ENCODE results near the gene DPM3. TPM values are rescaled to one million over a fixed set of nuclear protein-coding genes. Genes with fewer than 3 reads are reported as not detected.
A peak's percentile ranks its signal among the peaks of the same experiment; 100 is the strongest.

DPM3 gene
- total and polyA plus RNA-seq, 2 donors (not counting 3 experiments of a cell fraction or from before 2014, with no cell fraction given), result 69.6 to 258 TPM

GRCh38 chr1:155166471-155167165 lies 26.3 kb upstream of the DPM3 start:
- dilution Hi-C loops (cut with MboI; ENCODE audit: extremely low pct_ligation_motif_present, low sequenced_read_pairs) (no loop called here), intact Hi-C loops (cut with micrococcal nuclease) (loop anchor here (1.0 kb wide), 5 partner anchors 26 to 121 kb away; partner anchors contain the start of genes DPM3, EFNA1 and SLC50A1)
- POLR2A ChIA-PET, result interaction anchor here (0.6 to 1.7 kb wide), 4 partner anchors 27 to 75 kb away, joined by 3 to 5 read pairs (median 4); no protein-coding TSS in a partner anchor

GRCh38 chr1:155166051-155166470 lies 25.7 kb upstream of the DPM3 start:
- H3K4me1 ChIP-seq (ENCODE audit: control insufficient read depth, extremely low read depth, insufficient read depth, low read length), result peaks cover 16% of the 10 kb centered on the region

More at GRCh38 chr1:155166471-155167165, 26.3 kb upstream of the DPM3 start:
- Histone ChIP-seq H3K9ac (replicated peaks; ENCODE audit: extremely low read depth, insufficient read depth, low read length) (peak overlapping the region; percentile 67), H3K9me3 (replicated peaks; ENCODE audit: control insufficient read depth, insufficient read depth, low read length) (no peaks in the 10 kb centered on the region), H3K36me3 (ENCODE audit: control insufficient read depth in 2 of 2, extremely low read depth in 1 of 2, insufficient read depth in 2 of 2, low read length in 2 of 2) (peaks cover 3 to 9% of the 10 kb centered on the region in 2 experiments), H3K27ac (ENCODE audit: insufficient read depth, low read depth, low read length) (peak overlapping the region; percentile 87), H3K4me3 (replicated peaks in 1 of 3; ENCODE audit: insufficient read depth in 1 of 3, low read depth in 1 of 3, low read length in 3 of 3) (no peak overlapping the region), H3K9me1 (replicated peaks; ENCODE audit: control insufficient read depth, extremely low read depth, insufficient read depth, low read length) (no peaks in the 10 kb centered on the region), H3K4me1 (ENCODE audit: control insufficient read depth, extremely low read depth, insufficient read depth, low read length) (peaks cover 16% of the 10 kb centered on the region), H2AFZ (ENCODE audit: low read depth, low read length) (peak overlapping the region; percentile 56), H4K20me1 (replicated peaks; ENCODE audit: control insufficient read depth, extremely low read depth, insufficient read depth, low read length) (no peaks in the 10 kb centered on the region), H3K79me2 (ENCODE audit: control insufficient read depth, insufficient read depth, low read length) (peaks cover 3% of the 10 kb centered on the region), H3K27me3 (ENCODE audit: control insufficient read depth in 2 of 2, insufficient read depth in 2 of 2, low read length in 2 of 2) (no peaks in the 10 kb centered on the region), H3K4me2 (ENCODE audit: insufficient read depth, low read length) (peak overlapping the region; percentile 42)
- FAIRE-seq (peak; percentile 81), DNase-seq (ENCODE audit: low read depth, low spot score) (peak; percentile 86)
- no peak for TF ChIP-seq GATA2 (IDR thresholded peaks at IDR 0.05; ENCODE audit: insufficient read depth, insufficient read length, low read depth, low read length)
- peak; percentile 38 for TF ChIP-seq POLR2AphosphoS5 (IDR thresholded peaks at IDR 0.05; ENCODE audit: insufficient read depth, low read depth, low read length)
- TF ChIP-seq MAX (IDR thresholded peaks at IDR 0.05; ENCODE audit: insufficient read depth, insufficient read length), result peak; percentile 63
- CTCF ChIA-PET, result interaction anchor here (0.6 to 8.3 kb wide), 30 partner anchors 11 to 607 kb away, joined by 3 to 673 read pairs (median 8); partner anchors contain the start of genes ADAM15, DPM3, EFNA1 and LENEP
- no TSS peak for BruUV-seq (replicated peaks)

More at GRCh38 chr1:155166051-155166470, 25.7 kb upstream of the DPM3 start:
- intact Hi-C loops (cut with micrococcal nuclease), result no loop called here
- Histone ChIP-seq H3K9me3 (replicated peaks; ENCODE audit: control insufficient read depth, insufficient read depth, low read length) (no peaks in the 10 kb centered on the region), H3K9ac (replicated peaks; ENCODE audit: extremely low read depth, insufficient read depth, low read length) (peak overlapping the region; percentile 67), H3K27me3 (ENCODE audit: control insufficient read depth in 2 of 2, insufficient read depth in 2 of 2, low read length in 2 of 2) (no peaks in the 10 kb centered on the region), H3K36me3 (ENCODE audit: control insufficient read depth in 2 of 2, extremely low read depth in 1 of 2, insufficient read depth in 2 of 2, low read length in 2 of 2) (peaks cover 3 to 9% of the 10 kb centered on the region in 2 experiments), H3K27ac (ENCODE audit: insufficient read depth, low read depth, low read length) (peak overlapping the region; percentile 87), H4K20me1 (replicated peaks; ENCODE audit: control insufficient read depth, extremely low read depth, insufficient read depth, low read length) (no peaks in the 10 kb centered on the region), H3K4me3 (replicated peaks in 1 of 3; ENCODE audit: insufficient read depth in 1 of 3, low read depth in 1 of 3, low read length in 3 of 3) (no peak overlapping the region), H3K4me2 (ENCODE audit: insufficient read depth, low read length) (peak overlapping the region; percentile 42), H2AFZ (ENCODE audit: low read depth, low read length) (peak overlapping the region; percentile 56), H3K79me2 (ENCODE audit: control insufficient read depth, insufficient read depth, low read length) (no peaks in the 10 kb centered on the region), H3K9me1 (replicated peaks; ENCODE audit: control insufficient read depth, extremely low read depth, insufficient read depth, low read length) (no peaks in the 10 kb centered on the region)
- dilution Hi-C loops (cut with MboI; ENCODE audit: extremely low pct_ligation_motif_present, low sequenced_read_pairs), result no loop called here
- DNase-seq (ENCODE audit: low read depth, low spot score) (no peak), FAIRE-seq (no peak)
- no TSS peak for BruUV-seq (replicated peaks)
- TF ChIP-seq EZH2 (IDR thresholded peaks at IDR 0.05; ENCODE audit: borderline replicate concordance, low read depth, low read length, severe bottlenecking), result no peak
- TF ChIP-seq POLR2A (IDR thresholded peaks at IDR 0.05; ENCODE audit: low read depth, low read length), result no peak
- TF ChIP-seq GATA2 (IDR thresholded peaks at IDR 0.05; ENCODE audit: insufficient read depth, insufficient read length, low read depth, low read length), result no peak
- TF ChIP-seq CTCF (IDR thresholded peaks at IDR 0.05; ENCODE audit: extremely low read depth in 1 of 2, insufficient read depth in 1 of 2, low read depth in 1 of 2, low read length in 2 of 2), result no peak
- TF ChIP-seq JUN (IDR thresholded peaks at IDR 0.05; ENCODE audit: borderline replicate concordance, insufficient read depth, insufficient read length, low read depth), result no peak
- TF ChIP-seq MYC (IDR thresholded peaks at IDR 0.05; ENCODE audit: low read depth, low read length), result no peak
- TF ChIP-seq MAX (IDR thresholded peaks at IDR 0.05; ENCODE audit: insufficient read depth, insufficient read length), result no peak
- no peak for TF ChIP-seq POLR2AphosphoS5 (IDR thresholded peaks at IDR 0.05; ENCODE audit: insufficient read depth, low read depth, low read length)
- no peak for TF ChIP-seq FOS (IDR thresholded peaks at IDR 0.05; ENCODE audit: borderline replicate concordance, insufficient read depth, low read length)
- POLR2A ChIA-PET, result interaction anchor here (0.6 kb wide), 1 partner anchor 27 kb away, joined by 3 read pairs; no protein-coding TSS in a partner anchor
- CTCF ChIA-PET, result interaction anchor here (0.6 to 8.3 kb wide), 12 partner anchors 16 to 496 kb away, joined by 3 to 673 read pairs (median 18); partner anchors contain the start of genes ADAM15, DPM3, EFNA1 and SLC50A1

Data from endothelial cell of umbilical vein (primary cell).